ENCODE results near the gene GALNS. TPM values are rescaled to one million over a fixed set of nuclear protein-coding genes. Genes with fewer than 3 reads are reported as not detected.

The GALNS gene
- total and polyA plus RNA-seq, 2 of the 8 experiments (the other 6 are each of a cell fraction or from before 2014, with no cell fraction given), result 8.9 to 17.8 TPM

DNA sequence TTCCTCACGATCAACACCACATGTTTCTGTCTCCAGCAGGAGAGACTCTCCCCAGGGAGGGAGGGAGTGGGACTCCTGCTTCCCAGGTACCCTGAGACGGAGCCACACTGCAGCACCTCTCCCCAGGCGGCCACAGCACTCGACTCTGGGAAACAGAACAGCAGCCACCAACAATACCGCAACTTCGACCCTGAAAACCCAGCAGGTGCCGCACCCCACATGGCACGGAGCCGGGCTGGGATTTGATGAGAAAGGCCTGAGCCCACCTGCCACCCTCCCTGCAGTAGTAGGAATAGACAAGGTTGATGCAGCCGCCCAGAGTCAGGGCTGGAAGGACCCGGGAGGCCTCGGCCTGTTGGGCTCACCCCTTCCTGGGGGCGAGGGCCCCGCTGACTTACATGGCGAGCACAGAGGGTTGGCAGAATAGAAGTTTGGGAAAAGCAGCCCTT, 14.4 kb downstream of the GALNS start:
- H3K4me2 ChIP-seq (ENCODE audit: insufficient read depth in 1 of 2, low read depth in 2 of 2, low read length in 2 of 2), result no peak overlapping the region
- H4K8ac ChIP-seq (ENCODE audit: extremely low read depth, insufficient read depth, low read length), result no peak overlapping the region
- H2BK20ac ChIP-seq (ENCODE audit: low read length), result no peak overlapping the region
- WGBS, 2 experiments (ENCODE audit: extremely low coverage in 1 of 2, insufficient coverage in 1 of 2, insufficient read length in 1 of 2, insufficient replicate concordance in 2 of 2, low coverage in 1 of 2, low lambda C conversion rate in 2 of 2, missing lambda C conversion rate in 1 of 2), result 88% methylated on average over 15 of the region's 15 CpGs; no CpG with 5 or more reads in 1 of the 2 experiments
- H3K79me1 ChIP-seq (ENCODE audit: low read depth, low read length), result no peaks in the 10 kb centered on the region
- no peaks in the 10 kb centered on the region for H3K27me3 ChIP-seq (replicated peaks in 1 of 4; ENCODE audit: control insufficient read depth in 3 of 4, extremely low read depth in 1 of 4, insufficient read depth in 3 of 4, low read length in 3 of 4)
- DNase-seq (ENCODE audit: low read depth in 1 of 2, low spot score in 2 of 2) (no peak), FAIRE-seq (no peak)
- H3K79me2 ChIP-seq (ENCODE audit: control insufficient read depth in 1 of 2, insufficient read depth in 2 of 2, low read length in 2 of 2), result no peaks in the 10 kb centered on the region
- H3K4ac ChIP-seq (replicated peaks; ENCODE audit: insufficient read length, low read depth, low read length), result no peak overlapping the region
- ChIA-PET CTCF (ENCODE audit: partially characterized antibody) (interaction anchor here (1.2 to 2.7 kb wide), 3 partner anchors 14 to 105 kb away, joined by 3 to 10 read pairs (median 3); no protein-coding TSS in a partner anchor), POLR2A (ENCODE audit: partially characterized antibody) (interaction anchor here (1.3 kb wide), 1 partner anchor 85 kb away, joined by 3 read pairs; no protein-coding TSS in a partner anchor)
- H2BK12ac ChIP-seq (ENCODE audit: low read depth, low read length), result 0 out of 2 replicates have a peak overlapping the region, but pooled peaks have one; percentile 27
- H4K91ac ChIP-seq (replicated peaks; ENCODE audit: insufficient read length, low read length), result no peak overlapping the region
- no peaks in the 10 kb centered on the region for H3K9me3 ChIP-seq (ENCODE audit: insufficient read depth in 2 of 2, low read depth in 1 of 2, low read length in 1 of 2)
- peaks cover 0 to 5% (median 0%) of the 10 kb centered on the region in 4 experiments; a peak in 2 of 8 replicates for H3K36me3 ChIP-seq (ENCODE audit: control insufficient read depth in 2 of 4, insufficient read depth in 4 of 4, low read length in 3 of 4)
- no peak overlapping the region for H3K18ac ChIP-seq (ENCODE audit: extremely low read depth, low read length)
- no peak overlapping the region for H3K56ac ChIP-seq (replicated peaks; ENCODE audit: insufficient read length, low read depth, low read length)
- H3K27ac ChIP-seq (ENCODE audit: low read depth, low read length), result no peak overlapping the region
- no peak overlapping the region for H3K4me3 ChIP-seq (ENCODE audit: extremely low read depth in 1 of 4, insufficient read depth in 2 of 4, low read depth in 3 of 4, low read length in 4 of 4)
- no peak overlapping the region for H2BK120ac ChIP-seq (replicated peaks; ENCODE audit: low read depth, low read length)
- no peaks in the 10 kb centered on the region for H3K23me2 ChIP-seq (ENCODE audit: low read depth, low read length)
- H4K20me1 ChIP-seq (replicated peaks in 1 of 2; ENCODE audit: control insufficient read depth in 1 of 2, insufficient read depth in 2 of 2, low read length in 2 of 2), result no peaks in the 10 kb centered on the region
- TF ChIP-seq PHF8 (conservative IDR thresholded peaks at IDR 0.05; ENCODE audit: low read depth, low read length) (no peak), NRF1 (IDR thresholded peaks at IDR 0.05; ENCODE audit: low read depth, low read length) (no peak), GTF2F1 (IDR thresholded peaks at IDR 0.05; ENCODE audit: borderline replicate concordance, low read depth, low read length) (no peak), YY1 (IDR thresholded peaks at IDR 0.05; ENCODE audit: low read depth, low read length) (no peak), HDAC2 (IDR thresholded peaks at IDR 0.05; ENCODE audit: borderline replicate concordance in 1 of 2, low read depth in 2 of 2, low read length in 2 of 2) (no peak), HDAC6 (IDR thresholded peaks at IDR 0.05; ENCODE audit: low read depth, low read length) (no peak), EZH2 (IDR thresholded peaks at IDR 0.05; ENCODE audit: low read depth, low read length, severe bottlenecking) (no peak)
- no peak overlapping the region for H3K14ac ChIP-seq (ENCODE audit: insufficient read length)
- H2BK15ac ChIP-seq (ENCODE audit: low read length), result no peak overlapping the region
- no peak overlapping the region for H3K23ac ChIP-seq (ENCODE audit: insufficient read length)
- no peak overlapping the region for H2BK5ac ChIP-seq (ENCODE audit: low read depth, low read length)
- H2AK5ac ChIP-seq (ENCODE audit: low read depth, low read length), result no peak overlapping the region
- no peak overlapping the region for H4K5ac ChIP-seq (ENCODE audit: insufficient read length, low read depth, low read length)
- no peaks in the 10 kb centered on the region for H3K4me1 ChIP-seq (replicated peaks in 1 of 4; ENCODE audit: control insufficient read depth in 3 of 4, insufficient read depth in 4 of 4, low read length in 3 of 4)
- H3K9ac ChIP-seq (replicated peaks in 1 of 4; ENCODE audit: extremely low read depth in 1 of 4, low read depth in 3 of 4, low read length in 3 of 4), result no peak overlapping the region
- H2AFZ ChIP-seq (ENCODE audit: low read length), result no peak overlapping the region
